HG03460 (cell line): ENCODE data around the gene MAP3K10.
"Not testable (repeated sequence)": the region's sequence is repeated elsewhere in the genome, so short reads cannot be mapped to it uniquely, and the experiment has no call there.

ENCODE experiments used
- ATAC-seq: cut with Tn5 transposase; IDR thresholded peaks from one replicate; pipeline ENCODE4 v1.9.1; 2021; ENCODE audit not compliant: unreplicated experiment

Gene MAP3K10

DNA sequence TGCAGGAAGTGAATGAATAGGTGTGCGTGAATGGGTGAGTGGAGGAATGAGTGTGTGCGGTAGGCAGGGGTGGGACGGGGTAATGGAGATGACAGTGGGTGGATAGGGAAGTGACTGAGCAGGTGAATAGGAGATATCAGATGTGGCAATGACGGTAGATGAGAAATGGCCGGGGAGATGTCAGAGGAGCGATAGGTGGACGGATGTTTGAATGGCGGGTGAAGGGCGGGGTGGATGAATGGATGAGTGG, 25.5 kb downstream of the MAP3K10 start:
- no peak for ATAC-seq

DNA sequence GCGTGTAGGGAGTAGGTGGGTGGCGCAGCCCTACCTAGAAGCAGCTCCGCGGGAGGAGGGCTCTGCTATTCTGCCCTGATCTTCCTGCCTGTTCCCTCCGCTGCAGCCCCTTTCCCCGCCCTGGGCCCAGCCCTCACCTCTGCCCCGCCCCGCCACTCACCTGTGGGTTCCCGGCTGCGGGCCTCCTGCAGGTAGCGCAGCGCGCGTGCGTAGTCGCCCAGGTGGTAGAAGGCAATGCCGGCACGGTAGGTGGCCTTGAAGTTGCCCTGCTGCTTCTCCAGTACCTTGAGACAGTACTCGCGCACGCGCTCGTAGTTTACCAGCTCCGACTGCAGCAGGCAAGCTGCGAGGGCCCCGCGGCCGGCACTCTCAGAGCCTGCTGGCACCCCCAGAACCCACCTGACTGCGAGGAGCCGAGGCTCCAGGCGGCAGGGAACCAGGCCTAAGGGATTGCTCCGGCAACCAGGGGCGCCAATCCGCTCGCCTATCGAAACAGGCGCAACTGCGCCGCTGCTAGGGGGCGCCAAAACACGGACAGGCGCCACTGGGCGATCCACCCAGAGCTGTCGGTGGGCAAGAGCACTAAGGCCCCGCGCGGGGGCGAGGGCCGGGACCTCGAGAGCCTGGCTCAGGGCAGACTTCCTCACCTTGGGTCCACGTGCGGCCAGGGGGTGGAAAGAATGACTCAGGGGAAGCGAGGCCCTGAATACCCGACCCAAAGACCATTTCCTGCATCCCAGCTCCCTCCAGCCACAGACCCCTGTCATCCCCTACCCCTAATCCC, 26.0 kb downstream of the MAP3K10 start:
- no peak for ATAC-seq

DNA sequence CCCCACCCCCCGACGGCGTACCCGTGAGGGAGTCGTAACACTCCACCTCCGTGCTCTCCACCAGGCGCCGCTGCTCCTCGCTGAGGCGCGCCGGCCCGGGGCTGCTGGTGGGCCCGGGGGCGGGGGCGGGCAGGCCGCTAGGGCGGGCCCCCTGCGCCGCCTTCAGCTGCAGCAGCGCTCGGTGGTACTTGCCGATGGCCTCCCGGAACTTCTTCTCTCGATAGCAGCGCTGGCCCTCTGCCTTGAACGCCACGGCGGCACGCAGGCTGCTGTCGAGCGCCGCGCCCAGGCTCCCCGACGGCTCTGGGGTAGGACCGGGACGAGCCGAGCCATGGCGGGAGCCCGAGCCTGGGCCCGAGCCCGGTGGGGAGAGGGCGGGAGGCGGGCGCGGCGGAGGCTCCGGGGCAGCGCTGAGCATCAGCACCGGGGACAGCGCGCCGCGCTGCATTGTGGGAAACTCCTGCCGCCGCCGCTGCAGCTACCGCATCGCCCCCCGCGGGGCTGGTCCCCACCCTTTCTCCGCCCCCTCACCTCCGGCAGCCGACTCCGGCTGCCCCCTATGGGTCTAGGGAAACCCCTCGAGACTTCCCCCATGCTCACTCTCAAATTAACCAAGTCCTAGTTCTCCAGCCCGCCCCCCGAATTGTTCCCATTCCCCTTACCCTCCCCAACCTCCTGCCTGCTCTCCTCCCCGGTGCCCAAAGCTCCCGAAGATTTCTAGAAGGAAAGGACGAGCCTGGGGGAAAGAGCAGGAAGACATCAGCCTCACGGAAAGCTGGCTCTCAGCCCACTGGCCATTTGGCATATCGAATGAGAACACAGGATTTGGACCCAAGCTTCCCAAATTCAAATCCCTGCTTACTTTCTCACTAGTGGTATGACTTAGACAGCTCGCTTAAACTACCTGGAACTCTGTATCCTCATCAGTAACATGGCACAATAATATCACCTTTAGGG, 27.0 kb downstream of the MAP3K10 start, which contains the start of gene TTC9B:
Gene TTC9B (minus strand): TSS at position 451 of the 957 bp plus-strand sequence. CDS start 3 bp downstream, at position 448.
- no peak for ATAC-seq

DNA sequence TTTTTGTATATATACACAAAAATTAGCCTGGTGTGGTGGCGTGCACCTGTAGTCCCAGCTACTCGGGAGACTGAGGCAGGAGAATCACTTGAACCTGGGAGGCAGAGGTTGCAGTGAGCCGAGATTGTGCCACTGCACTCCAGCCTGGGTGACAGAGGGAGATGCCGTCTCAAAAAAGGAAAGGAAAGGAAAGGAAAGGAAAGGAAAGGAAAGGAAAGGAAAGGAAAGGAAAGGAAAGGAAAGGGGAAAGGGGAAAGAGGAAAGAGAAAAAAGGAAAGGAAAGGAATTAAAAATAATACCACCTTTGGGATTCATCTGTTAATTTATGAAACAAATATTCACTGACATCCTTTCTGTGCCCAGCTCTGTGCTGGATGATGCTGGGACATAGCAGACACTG, 27.8 kb downstream of the MAP3K10 start:
- ATAC-seq: not testable (repeated sequence)

DNA sequence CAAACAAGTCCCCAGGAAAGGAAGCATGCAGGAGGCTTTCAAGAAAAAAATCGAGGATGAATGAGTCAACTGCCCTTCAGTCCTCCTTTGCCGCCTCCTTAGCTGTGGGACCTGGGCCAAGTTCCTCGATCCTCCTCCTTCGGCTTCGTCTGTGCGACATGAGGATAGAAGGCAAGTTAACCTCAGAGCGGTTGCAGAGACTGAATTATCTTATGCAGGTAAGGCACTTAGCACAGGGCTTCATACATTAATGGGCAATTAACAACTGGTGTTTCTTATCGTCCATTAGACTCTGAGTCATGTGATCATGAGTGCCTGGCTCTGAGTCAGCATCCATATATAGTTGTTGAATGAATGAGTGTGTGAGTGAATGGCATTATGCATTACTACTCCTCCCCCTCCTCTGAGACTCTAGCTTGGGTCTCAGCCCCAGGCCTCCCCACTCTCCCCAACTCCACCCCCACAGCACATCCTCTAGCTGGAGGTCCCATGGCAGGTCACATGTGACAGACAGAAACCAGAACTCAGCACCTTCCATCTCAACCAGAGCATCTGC, 28.6 kb downstream of the MAP3K10 start:
- no peak for ATAC-seq

DNA sequence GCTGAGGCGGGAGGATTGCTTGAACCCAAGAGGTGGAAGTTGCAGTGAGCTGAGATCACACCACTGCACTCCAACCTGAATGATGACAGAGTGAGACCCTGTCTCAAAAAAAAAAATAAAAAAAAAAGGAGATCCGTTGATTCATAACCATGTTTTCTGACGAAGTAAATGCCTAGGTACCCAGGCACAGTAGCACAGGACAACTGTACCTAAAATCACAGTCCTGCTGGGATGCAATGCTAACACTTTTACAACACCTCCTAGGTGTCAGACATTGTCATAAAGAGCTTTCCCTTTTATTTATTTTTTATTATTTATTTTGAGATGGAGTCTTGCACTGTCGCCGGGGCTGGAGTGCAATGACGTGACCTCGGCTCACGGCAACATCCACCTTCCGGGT, 29.4 kb downstream of the MAP3K10 start:
- ATAC-seq: no peak

DNA sequence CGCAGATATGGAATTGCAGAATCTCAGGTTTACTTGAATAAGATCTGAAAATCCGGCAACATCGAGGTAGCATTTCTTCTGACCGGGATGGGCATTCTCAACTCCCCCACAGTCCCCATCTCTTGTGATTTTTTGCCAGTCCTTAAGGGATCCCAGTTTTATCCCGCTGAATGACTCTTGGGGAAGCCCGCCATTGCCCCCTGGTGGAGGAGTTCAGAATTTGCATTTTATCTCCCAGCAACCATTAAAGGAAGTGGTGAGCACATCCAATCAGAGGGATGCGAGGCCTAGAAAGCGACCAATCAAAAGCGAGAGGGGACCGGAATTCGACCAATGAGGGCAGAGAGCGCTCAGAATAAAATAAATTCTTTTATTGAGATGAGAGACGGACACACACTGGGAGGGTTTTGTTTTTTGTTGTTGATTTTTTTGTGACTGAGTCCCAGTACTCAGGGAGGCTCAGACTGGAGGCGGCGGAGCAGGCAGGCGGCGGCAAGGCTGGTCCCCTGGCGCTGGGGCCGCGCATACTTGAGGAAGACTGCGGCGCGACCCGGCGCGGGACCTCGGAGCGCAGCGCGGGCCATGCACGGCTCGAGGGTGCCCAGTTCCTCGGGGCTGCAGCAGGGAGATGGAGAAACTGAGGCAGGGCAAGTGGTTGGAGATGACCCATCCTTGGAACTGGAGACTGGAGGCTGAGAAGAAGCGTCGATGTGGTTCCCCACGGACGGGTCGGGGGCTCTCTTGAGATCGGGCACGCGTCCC, 30.8 kb downstream of the MAP3K10 start:
- ATAC-seq: no peak

DNA sequence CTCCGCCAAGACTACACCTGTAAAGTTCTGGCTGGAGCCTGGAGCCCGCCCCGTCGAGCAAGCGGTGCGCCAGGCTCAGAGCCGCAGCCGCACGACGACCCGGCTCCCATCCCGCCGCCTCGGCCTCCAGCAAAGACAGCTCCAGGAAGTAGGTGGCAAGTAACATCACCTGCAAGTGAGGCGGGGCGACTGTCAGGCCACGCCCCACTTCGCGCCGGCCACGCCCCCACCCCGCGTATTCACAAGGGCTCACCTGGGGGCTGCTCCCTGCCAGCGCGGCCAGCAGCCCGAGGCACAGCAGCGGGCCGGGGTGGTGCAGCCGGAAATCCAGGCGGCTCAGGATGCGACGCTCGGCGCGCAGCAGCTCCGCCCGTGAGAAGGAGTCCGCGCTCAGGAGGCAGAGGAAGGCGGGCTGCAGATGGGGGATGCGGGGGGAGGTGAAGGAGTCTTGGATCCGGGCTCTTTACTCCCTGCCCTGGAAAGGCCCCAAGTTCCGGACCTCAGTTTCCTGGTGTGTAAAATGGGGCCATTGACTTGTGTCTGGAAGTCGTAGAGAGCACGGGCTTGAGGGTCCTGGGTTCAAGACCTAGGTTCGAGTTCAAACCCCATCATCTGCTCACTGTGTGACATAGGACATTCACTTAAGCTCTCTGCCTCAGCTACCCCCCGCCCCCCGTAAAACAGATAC, 32.1 kb downstream of the MAP3K10 start:
- no peak for ATAC-seq

DNA sequence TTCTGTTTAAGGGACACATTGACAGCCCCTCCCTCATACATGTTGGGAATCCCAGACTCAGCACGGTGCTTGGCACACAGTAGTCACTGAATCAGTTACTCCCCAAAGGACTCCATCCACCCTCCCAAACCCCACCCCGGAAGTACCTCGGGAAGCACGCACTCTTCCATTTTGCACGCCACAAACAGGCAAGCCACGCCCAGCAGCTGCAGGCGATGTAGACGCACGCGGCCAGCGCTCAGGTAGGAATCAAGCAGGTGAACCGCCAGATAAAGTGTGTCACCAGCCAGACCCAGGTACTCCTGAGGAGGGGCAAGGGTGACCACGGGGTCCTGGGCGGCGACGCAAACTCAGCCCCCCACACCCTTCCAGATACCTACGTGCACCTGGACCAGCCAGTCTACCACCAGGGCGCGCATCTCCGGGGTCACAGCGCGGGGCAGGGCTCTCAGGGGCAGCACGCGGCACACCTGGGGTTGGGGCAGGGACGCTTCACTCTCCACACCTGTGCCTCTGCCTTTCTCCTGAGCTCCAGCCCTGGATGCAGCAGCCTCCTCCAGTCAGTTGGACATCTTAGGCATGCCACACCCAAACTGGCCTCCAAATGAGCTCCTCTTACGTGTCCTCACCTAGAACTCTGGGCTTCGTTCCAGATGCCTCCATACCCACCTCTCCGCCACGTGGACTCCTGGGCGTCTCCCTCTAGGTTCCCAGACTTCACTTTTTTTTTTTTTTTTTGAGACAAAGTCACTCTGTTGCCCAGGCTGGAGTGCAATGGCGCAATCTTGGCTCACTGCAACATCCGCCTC, 33.3 kb downstream of the MAP3K10 start:
- ATAC-seq: no peak

DNA sequence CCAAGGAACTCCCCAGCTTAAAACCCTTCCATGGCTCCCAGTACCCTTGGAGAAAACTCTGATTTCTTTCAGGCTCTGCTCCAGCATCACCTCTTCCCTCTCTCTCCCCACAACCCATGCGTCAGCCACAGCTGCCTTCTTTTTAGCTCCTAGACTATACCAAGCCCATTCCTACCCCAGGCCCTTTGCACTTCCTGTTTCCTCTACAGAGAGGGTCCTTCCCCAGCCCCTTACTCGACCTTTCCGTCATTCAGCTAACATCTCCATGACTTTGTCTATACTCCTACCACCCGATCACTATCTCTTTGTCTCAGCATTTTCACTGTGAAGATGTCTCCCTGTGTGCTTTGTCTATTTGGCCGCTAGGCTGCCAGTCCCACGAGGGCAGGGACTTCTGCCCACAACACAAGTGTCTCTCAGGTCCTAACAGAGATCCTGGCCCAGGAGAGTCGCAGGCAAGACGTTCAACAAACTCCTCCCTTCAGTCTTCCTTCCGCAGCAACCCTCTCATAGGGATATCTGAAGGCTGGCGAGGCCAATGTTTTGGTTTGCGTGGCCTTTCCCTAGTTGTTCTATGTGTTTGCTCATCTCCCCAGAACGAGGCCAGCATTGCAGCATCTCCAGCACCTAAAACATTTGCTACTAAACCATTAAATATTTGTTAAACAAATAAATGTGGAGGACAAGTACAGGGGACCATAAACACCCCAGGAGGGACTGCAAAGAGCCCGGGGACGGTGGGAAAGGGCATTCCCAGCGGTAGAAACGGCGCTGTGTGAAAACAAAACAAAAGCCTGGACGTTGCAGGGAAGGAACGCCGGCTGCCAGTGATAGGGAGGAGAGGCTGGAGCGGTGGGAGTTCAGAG, 34.4 kb downstream of the MAP3K10 start:
- no peak for ATAC-seq

DNA sequence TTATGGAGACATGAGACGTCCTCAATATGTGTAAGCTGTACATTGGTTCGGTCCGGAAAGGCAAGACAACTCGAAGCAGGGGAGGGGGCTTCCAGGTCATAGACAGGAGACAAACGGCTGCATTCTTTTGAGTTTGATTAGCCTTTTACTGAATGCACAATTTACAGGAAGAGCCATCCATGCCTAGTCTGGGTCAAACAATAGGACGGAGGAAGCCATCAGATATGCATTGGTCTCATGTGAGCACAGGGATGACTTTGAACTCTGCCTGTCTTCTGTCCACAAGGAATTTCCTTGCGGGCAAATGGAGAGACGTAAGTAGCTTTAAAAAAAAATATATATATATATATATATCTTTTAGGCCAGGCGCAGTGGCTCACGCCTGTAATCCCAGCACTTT, 37.1 kb downstream of the MAP3K10 start:
- ATAC-seq: no peak

DNA sequence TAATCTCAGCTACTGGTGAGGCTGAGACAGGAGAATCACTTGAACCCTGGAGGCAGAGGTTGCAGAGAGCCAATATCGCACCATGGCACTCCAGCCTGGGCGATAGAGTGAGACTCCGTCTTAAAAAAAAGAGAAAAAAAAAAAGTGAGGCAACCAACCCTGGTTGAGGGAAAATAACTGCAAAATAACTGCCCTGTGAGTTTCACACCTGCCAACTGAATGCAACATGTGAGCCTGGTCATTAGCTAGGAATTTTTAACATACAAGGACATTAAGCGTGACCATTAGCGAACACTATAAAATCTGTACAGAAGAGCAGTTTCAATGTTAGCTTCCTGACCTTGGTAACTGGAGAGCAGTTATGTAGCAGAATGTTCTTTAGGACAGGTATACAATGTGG, 37.6 kb downstream of the MAP3K10 start:
- ATAC-seq: no peak

DNA sequence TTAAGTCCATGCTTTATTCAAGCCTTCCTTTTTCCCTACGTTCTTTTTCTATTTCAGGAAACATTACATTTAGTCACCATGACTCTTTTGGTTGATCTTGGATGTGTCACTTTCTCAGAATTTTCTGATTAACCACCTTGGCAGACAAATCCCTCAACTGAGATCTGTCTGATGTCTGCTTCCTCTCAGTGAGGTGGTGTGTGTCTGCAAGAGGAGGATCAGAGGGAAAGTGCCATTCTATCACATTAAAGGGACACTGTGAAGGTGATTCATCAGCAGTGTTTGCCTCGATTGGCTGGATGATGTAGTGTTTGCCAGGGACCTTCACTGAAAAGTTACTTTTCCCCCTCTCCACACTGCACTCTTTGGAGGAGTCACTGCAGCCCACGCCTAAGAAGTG, 38.3 kb downstream of the MAP3K10 start:
- ATAC-seq: no peak

DNA sequence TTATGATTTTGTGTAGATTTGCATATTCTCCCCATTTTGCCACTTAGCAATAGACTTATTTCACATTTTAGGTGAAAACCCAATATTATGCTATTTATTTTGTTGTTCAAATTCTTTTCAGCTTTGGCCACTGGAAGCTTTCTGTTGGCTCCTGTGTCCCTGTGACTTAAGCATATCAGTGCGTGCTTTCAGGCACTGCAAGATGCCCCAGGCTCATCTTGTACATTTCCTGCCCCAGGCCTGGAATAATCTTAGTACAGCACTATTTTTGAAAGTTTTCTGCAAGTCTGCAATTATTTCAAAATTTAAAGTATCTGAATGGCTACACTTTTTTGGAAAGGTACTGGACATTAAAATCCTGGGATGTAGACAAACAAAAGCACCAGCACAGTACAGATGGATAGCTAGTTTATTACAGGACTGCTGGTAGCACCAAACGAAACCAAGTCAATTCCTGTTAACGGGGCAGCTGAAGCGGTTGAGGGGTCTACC, 38.7 kb downstream of the MAP3K10 start:
- no peak for ATAC-seq

DNA sequence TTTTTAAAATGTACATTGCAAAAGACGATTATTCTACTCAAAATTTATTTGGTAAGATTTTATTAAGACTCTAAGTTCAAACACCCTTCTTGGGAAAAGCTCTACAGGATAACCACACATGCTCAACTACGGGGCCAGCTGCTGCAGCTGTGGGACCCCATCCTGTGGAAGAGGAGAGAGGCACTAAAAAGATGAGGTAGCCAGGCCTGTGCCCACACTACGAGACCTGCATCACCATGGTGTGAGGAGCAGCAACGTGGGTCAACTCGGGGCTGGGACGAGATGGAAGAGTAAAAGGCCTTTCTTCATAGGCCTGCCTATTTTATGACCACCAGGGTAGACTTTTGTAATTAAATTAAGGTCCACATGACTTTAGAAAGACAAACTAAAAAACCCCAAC, 39.8 kb downstream of the MAP3K10 start:
- ATAC-seq: no peak

DNA sequence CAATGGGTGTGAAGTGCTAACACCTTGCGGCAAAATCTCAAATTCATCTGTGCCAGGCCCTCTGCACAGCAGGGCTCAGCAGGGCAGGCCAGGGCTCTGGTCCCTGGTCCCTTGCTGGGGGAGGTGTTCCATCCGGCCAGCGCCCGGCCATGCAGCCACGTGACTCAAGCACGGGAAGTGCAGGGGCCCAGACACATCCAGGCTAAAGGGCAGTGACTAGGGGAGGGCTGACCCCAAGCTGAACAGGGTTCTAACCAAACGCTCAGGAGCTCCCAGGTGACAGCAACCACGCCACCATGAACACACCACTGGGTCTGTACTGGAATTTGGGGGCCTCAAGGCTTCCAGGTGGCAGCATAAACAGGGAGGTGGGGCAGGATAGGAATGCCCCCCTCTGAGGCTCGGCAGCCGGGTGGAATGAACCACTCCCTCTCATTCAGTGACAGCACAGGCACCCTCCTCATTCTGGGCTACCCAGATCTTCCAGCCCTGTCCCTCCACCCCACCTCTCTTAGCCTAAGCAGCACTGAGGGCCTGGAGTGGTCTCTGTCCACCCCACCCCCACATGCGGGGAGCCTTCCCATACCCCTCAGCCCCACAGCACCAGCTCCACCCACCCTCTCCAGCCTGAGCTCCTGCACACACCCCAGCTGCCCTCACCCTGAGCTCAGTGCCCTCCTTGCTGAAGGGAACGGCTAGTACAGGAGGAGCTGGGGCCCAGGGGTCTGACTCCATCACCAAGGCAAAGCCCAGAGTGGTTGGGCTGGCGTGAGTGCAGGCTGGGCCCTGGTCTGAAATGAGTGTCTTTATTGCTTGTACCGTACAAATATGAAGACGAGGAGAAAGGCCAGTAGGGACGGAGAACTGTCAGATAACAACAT, 40.6 kb downstream of the MAP3K10 start:
- no peak for ATAC-seq

DNA sequence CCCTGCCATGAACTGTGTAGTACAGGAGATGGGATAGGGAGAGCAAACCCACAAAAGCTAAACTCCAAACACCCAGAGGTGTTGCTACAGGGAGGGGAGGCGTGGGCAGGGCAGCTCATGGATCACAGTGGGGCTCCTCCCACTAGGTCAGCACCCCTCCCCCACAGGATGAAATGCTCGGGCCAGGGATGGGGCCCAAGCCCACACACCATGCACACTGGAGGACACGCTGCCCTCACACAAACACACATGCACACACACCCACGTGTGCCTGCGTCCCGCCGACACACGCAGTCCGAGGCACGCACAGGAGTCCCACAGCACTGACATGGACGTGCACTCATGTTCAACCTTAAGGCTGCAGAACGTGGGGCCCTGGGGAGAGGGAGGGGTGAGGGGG, 41.3 kb downstream of the MAP3K10 start:
- no peak for ATAC-seq
